Type B pancreatic cell (in vitro differentiated cells): ENCODE data around the gene PRDM2. TPM values are rescaled to one million over a fixed set of nuclear protein-coding genes. Genes with fewer than 3 reads are reported as not detected.

Experiments used
- DNase-seq: peaks from one replicate; pipeline ENCODE4 v3.0.0; 2021; ENCODE audit warnings: mixed read lengths; ENCODE audit not compliant: unreplicated experiment; ENCODE audit errors: extremely low spot score
- H3K27ac Mint-ChIP-seq: 2 replicates; pipeline ENCODE4 v1.8.0; 2021; ENCODE audit warnings: mild to moderate bottlenecking, mixed read lengths
- H3K27me3 Mint-ChIP-seq: 2 replicates; pipeline ENCODE4 v1.8.0; 2021; ENCODE audit warnings: mixed read lengths
- H3K36me3 Mint-ChIP-seq: 2 replicates; pipeline ENCODE4 v1.8.0; 2021; ENCODE audit warnings: mixed read lengths
- H3K4me1 Mint-ChIP-seq: one replicate; pipeline ENCODE4 v1.8.0; 2021; ENCODE audit warnings: mixed read lengths; ENCODE audit not compliant: unreplicated experiment
- H3K4me3 Mint-ChIP-seq: 2 replicates; pipeline ENCODE4 v1.8.0; 2021; ENCODE audit warnings: mild to moderate bottlenecking, mixed read lengths
- H3K9me3 Mint-ChIP-seq: 2 replicates; pipeline ENCODE4 v1.8.0; 2021; ENCODE audit warnings: mixed read lengths
- CTCF ChIP-seq: fragments of 200-600 bp; sonication (generic); conservative IDR thresholded peaks from 2 replicates; pipeline ENCODE4 v1.5.0; 2021; ENCODE audit warnings: antibody characterized with exemption, mild to moderate bottlenecking
- total RNA-seq: library from RNA; stranded (reverse); gene quantifications from 2 replicates; pipeline ENCODE4 v1.2.1, GENCODE V29; 2021; ENCODE audit warnings: low replicate concordance

Gene PRDM2
- total RNA-seq, 1 donor from 2014 or later: 44.6 TPM

- Mint-ChIP-seq H3K4me1 (no peaks in the 10 kb centered on the region), H3K27me3 (no peaks in the 10 kb centered on the region), H3K36me3 (no peaks in the 10 kb centered on the region), H3K4me3 (no peak overlapping the region), H3K27ac (no peak overlapping the region), H3K9me3 (no peaks in the 10 kb centered on the region)
- no peak for DNase-seq
- TF ChIP-seq CTCF: no peak
Observed at GRCh38 chr1:13820456-13820855, 120.5 kb downstream of the PRDM2 start.

- TF ChIP-seq CTCF: no peak
- Mint-ChIP-seq H3K4me3 (no peak overlapping the region), H3K27ac (no peak overlapping the region), H3K36me3 (no peaks in the 10 kb centered on the region), H3K9me3 (no peaks in the 10 kb centered on the region), H3K27me3 (no peaks in the 10 kb centered on the region), H3K4me1 (no peaks in the 10 kb centered on the region)
- no peak for DNase-seq
Observed at GRCh38 chr1:13823126-13823880, 123.3 kb downstream of the PRDM2 start.

- H3K36me3 Mint-ChIP-seq: no peaks in the 10 kb centered on the region
- no peaks in the 10 kb centered on the region for H3K4me1 Mint-ChIP-seq
- H3K9me3 Mint-ChIP-seq: no peaks in the 10 kb centered on the region
- H3K27me3 Mint-ChIP-seq: no peaks in the 10 kb centered on the region
- no peak overlapping the region for H3K27ac Mint-ChIP-seq
- no peak overlapping the region for H3K4me3 Mint-ChIP-seq
- no peak for DNase-seq
- no peak for TF ChIP-seq CTCF
Observed at GRCh38 chr1:13823936-13824335, 123.9 kb downstream of the PRDM2 start.

GRCh38 chr1:13824626-13825025, 124.6 kb downstream of the PRDM2 start:
- H3K9me3 Mint-ChIP-seq: no peaks in the 10 kb centered on the region
- DNase-seq: no peak
- TF ChIP-seq CTCF: no peak
- no peak overlapping the region for H3K27ac Mint-ChIP-seq
- H3K4me3 Mint-ChIP-seq: no peak overlapping the region
- H3K4me1 Mint-ChIP-seq: no peaks in the 10 kb centered on the region
- H3K36me3 Mint-ChIP-seq: no peaks in the 10 kb centered on the region
- no peaks in the 10 kb centered on the region for H3K27me3 Mint-ChIP-seq

- Mint-ChIP-seq H3K27ac (no peak overlapping the region), H3K36me3 (no peaks in the 10 kb centered on the region), H3K27me3 (no peaks in the 10 kb centered on the region), H3K4me3 (no peak overlapping the region), H3K9me3 (no peaks in the 10 kb centered on the region), H3K4me1 (no peaks in the 10 kb centered on the region)
- no peak for DNase-seq
- no peak for TF ChIP-seq CTCF
Observed at GRCh38 chr1:13825033-13825432, 125.0 kb downstream of the PRDM2 start.
